HEK293 (cell line): ENCODE data around the gene CCDC8.

Experiments
- CTCF ChIA-PET: fragments of 350-600 bp; formaldehyde crosslinking; extraction: SDS; loops from one replicate; lab custom pipeline; 2021; ENCODE audit warnings: antibody characterized with exemption; lab: Yijun Ruan, JAX
- POLR2A ChIA-PET: fragments of 300-600 bp; formaldehyde crosslinking; extraction: SDS; loops from one replicate; lab custom pipeline; 2020; ENCODE audit warnings: antibody characterized with exemption, inconsistent platforms; lab: Yijun Ruan, JAX
- H3K27ac ChIP-seq: fragments of 200-500 bp; sonication (Bioruptor generic); 2 replicates; pipeline ENCODE4 v1.5.1; 2014; ENCODE audit warnings: low read depth, low read length, control low read depth, inconsistent platforms; ENCODE audit errors: extremely low read depth
- H3K36me3 ChIP-seq, 2 experiments: fragments of 200-500 bp in 1 of 2; sonication (Bioruptor generic) in 1 of 2; 1 replicate in 1 of 2; 2 replicates in 1 of 2; pipeline ENCODE4 v1.5.1; 2014 to 2017; ENCODE audit warnings: inconsistent platforms in 2 of 2, low read length in 2 of 2; ENCODE audit not compliant: control insufficient read depth in 2 of 2, insufficient read depth in 1 of 2
- H3K4me1 ChIP-seq: fragments of 200-500 bp; sonication (Bioruptor generic); 2 replicates; pipeline ENCODE4 v1.5.1; 2014; ENCODE audit warnings: mild to moderate bottlenecking, low read length, inconsistent platforms; ENCODE audit not compliant: control insufficient read depth, insufficient read depth
- H3K4me3 ChIP-seq: 2 replicates; pipeline ENCODE4 v1.5.1; 2011; ENCODE audit warnings: low read depth, mild to moderate bottlenecking, control low read depth, low read length, moderate library complexity
- H3K9me3 ChIP-seq: fragments of 200-500 bp; sonication (Bioruptor generic); 2 replicates; pipeline ENCODE4 v1.5.1; 2014; ENCODE audit warnings: low read depth, low read length, inconsistent platforms; ENCODE audit not compliant: control insufficient read depth, insufficient read depth
- GFI1B ChIP-seq: fragments of 450-650 bp; formaldehyde crosslinking; IDR thresholded peaks from 2 replicates; pipeline ENCODE4 v1.5.1; 2016; ENCODE audit warnings: missing biosample characterization, missing genetic modification characterization
- HOXA7 ChIP-seq: sonication (generic); formaldehyde crosslinking; IDR thresholded peaks from 2 replicates; pipeline ENCODE4 v1.8.1; 2022; ENCODE audit warnings: missing genetic modification reagents, borderline replicate concordance
- MEIS1 ChIP-seq: sonication (generic); formaldehyde crosslinking; IDR thresholded peaks from 2 replicates; pipeline ENCODE4 v1.8.1; 2022; ENCODE audit warnings: missing genetic modification reagents, mild to moderate bottlenecking, borderline replicate concordance
- OVOL3 ChIP-seq: fragments of 450-650 bp; formaldehyde crosslinking; IDR thresholded peaks from 2 replicates; pipeline ENCODE4 v1.5.1; 2016; ENCODE audit warnings: missing biosample characterization, missing genetic modification characterization
- ZFHX2 ChIP-seq: fragments of 450-650 bp; formaldehyde crosslinking; conservative IDR thresholded peaks from 2 replicates; pipeline ENCODE4 v1.5.1; 2016; ENCODE audit warnings: missing biosample characterization, missing genetic modification characterization
- ZNF248 ChIP-seq: fragments of 450-650 bp; formaldehyde crosslinking; IDR thresholded peaks from 2 replicates; pipeline ENCODE4 v1.5.1; 2017; ENCODE audit warnings: missing biosample characterization, missing genetic modification characterization
- ZNF530 ChIP-seq: fragments of 450-650 bp; formaldehyde crosslinking; IDR thresholded peaks from 2 replicates; pipeline ENCODE4 v1.5.1; 2016; ENCODE audit warnings: low read depth, missing biosample characterization, missing genetic modification characterization
- ZNF548 ChIP-seq: fragments of 450-650 bp; formaldehyde crosslinking; IDR thresholded peaks from 2 replicates; pipeline ENCODE4 v1.5.1; 2016; ENCODE audit warnings: missing biosample characterization, missing genetic modification characterization
- ZNF76 ChIP-seq: fragments of 450-650 bp; formaldehyde crosslinking; IDR thresholded peaks from 2 replicates; pipeline ENCODE4; 2016; ENCODE audit warnings: low read depth, missing biosample characterization, missing genetic modification characterization, borderline replicate concordance
- TF ChIP-seq, protein P1 (sequence below): fragments of 450-650 bp; formaldehyde crosslinking; IDR thresholded peaks from 2 replicates; pipeline ENCODE4 v1.5.1; 2016; ENCODE audit warnings: missing biosample characterization, missing genetic modification characterization
- TF ChIP-seq, protein P2 (sequence below): fragments of 450-650 bp; formaldehyde crosslinking; IDR thresholded peaks from 2 replicates; pipeline ENCODE4 v1.5.1; 2017; ENCODE audit warnings: missing biosample characterization, missing genetic modification characterization
- TF ChIP-seq, protein P3 (sequence below): fragments of 450-650 bp; formaldehyde crosslinking; IDR thresholded peaks from 2 replicates; pipeline ENCODE4 v1.5.1; 2016; ENCODE audit warnings: missing biosample characterization, missing genetic modification characterization
- TF ChIP-seq, protein P4 (sequence below): fragments of 450-650 bp; formaldehyde crosslinking; IDR thresholded peaks from 2 replicates; pipeline ENCODE4 v1.5.1; 2016; ENCODE audit warnings: missing biosample characterization, missing genetic modification characterization
- TF ChIP-seq, protein P5 (sequence below): fragments of 450-650 bp; formaldehyde crosslinking; conservative IDR thresholded peaks from 2 replicates; pipeline ENCODE4 v1.5.1; 2016; ENCODE audit warnings: low read depth, missing biosample characterization, missing genetic modification characterization
- TF ChIP-seq, protein P6 (sequence below): fragments of 450-650 bp; formaldehyde crosslinking; IDR thresholded peaks from 2 replicates; pipeline ENCODE4 v1.5.1; 2016; ENCODE audit warnings: missing biosample characterization, missing genetic modification characterization, borderline replicate concordance

The CCDC8 gene

DNA sequence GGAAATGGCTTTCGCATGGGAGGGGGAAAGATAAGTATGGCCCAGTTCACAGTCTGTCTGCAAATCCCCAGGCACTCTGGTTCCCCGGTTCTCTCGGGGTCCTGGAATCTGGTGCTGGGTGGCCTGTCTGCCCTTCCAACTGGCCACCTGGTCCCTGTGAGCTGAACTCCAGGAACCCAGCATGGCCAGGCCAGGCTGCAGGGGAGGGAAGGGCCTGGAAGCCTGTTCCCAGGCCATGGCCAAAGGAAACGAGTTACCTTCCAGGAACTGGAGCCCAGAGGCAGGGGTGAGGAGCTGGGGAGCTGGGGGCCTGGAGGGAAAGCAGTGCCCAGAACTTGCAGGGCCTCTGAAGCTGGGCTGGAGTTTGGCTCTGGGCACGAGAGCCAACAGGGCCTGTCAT, 34.5 kb upstream of the CCDC8 start:
- ChIA-PET POLR2A (interaction anchor here (0.6 to 1.6 kb wide), 2 partner anchors 10 to 36 kb away, joined by 3 to 4 read pairs; no protein-coding TSS in a partner anchor), CTCF (interaction anchor here (0.6 to 0.8 kb wide), 2 partner anchors 9 to 41 kb away, joined by 4 read pairs; no protein-coding TSS in a partner anchor)
- TF ChIP-seq ZFHX2 (tag by site-specific recombination) = peak; percentile 33; the same call in 1 of the 2 replicates
- TF ChIP-seq, protein P1, sequence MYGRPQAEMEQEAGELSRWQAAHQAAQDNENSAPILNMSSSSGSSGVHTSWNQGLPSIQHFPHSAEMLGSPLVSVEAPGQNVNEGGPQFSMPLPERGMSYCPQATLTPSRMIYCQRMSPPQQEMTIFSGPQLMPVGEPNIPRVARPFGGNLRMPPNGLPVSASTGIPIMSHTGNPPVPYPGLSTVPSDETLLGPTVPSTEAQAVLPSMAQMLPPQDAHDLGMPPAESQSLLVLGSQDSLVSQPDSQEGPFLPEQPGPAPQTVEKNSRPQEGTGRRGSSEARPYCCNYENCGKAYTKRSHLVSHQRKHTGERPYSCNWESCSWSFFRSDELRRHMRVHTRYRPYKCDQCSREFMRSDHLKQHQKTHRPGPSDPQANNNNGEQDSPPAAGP (tag by site-specific recombination) = no peak

DNA sequence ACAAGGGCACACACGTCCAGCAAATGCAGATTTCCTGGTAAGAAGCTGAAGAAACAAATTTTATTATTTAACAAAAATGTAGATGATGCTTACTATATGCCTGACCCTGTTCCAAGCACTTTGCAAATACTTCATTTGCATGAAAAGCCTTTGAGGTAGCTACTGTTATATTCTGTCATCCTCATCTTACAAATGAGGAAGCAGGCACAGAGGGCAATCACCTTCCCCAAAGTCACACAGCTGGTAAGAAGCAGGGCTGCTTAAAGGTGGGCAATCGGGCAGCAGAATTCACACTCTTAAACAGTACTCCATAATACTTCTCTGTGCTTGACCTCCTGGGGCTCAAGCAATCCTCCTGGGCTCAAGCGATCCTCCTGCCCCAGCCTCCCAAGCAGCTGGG, 33.6 kb upstream of the CCDC8 start:
- no peak for TF ChIP-seq ZNF248 (tag by site-specific recombination)
- TF ChIP-seq, protein P2, sequence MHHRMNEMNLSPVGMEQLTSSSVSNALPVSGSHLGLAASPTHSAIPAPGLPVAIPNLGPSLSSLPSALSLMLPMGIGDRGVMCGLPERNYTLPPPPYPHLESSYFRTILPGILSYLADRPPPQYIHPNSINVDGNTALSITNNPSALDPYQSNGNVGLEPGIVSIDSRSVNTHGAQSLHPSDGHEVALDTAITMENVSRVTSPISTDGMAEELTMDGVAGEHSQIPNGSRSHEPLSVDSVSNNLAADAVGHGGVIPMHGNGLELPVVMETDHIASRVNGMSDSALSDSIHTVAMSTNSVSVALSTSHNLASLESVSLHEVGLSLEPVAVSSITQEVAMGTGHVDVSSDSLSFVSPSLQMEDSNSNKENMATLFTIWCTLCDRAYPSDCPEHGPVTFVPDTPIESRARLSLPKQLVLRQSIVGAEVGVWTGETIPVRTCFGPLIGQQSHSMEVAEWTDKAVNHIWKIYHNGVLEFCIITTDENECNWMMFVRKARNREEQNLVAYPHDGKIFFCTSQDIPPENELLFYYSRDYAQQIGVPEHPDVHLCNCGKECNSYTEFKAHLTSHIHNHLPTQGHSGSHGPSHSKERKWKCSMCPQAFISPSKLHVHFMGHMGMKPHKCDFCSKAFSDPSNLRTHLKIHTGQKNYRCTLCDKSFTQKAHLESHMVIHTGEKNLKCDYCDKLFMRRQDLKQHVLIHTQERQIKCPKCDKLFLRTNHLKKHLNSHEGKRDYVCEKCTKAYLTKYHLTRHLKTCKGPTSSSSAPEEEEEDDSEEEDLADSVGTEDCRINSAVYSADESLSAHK (tag by site-specific recombination) = no peak
- TF ChIP-seq ZNF530 (tag by site-specific recombination) = no peak
- no peak for TF ChIP-seq GFI1B (tag by site-specific recombination)
- no peak for TF ChIP-seq ZNF548 (tag by site-specific recombination)
- TF ChIP-seq, protein P3, sequence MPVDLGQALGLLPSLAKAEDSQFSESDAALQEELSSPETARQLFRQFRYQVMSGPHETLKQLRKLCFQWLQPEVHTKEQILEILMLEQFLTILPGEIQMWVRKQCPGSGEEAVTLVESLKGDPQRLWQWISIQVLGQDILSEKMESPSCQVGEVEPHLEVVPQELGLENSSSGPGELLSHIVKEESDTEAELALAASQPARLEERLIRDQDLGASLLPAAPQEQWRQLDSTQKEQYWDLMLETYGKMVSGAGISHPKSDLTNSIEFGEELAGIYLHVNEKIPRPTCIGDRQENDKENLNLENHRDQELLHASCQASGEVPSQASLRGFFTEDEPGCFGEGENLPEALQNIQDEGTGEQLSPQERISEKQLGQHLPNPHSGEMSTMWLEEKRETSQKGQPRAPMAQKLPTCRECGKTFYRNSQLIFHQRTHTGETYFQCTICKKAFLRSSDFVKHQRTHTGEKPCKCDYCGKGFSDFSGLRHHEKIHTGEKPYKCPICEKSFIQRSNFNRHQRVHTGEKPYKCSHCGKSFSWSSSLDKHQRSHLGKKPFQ (tag by site-specific recombination) = no peak
- no peak for TF ChIP-seq ZNF76 (tag by site-specific recombination)
- TF ChIP-seq, protein P4, sequence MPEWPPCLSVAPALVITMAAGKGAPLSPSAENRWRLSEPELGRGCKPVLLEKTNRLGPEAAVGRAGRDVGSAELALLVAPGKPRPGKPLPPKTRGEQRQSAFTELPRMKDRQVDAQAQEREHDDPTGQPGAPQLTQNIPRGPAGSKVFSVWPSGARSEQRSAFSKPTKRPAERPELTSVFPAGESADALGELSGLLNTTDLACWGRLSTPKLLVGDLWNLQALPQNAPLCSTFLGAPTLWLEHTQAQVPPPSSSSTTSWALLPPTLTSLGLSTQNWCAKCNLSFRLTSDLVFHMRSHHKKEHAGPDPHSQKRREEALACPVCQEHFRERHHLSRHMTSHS (tag by site-specific recombination) = no peak
- TF ChIP-seq HOXA7 (CRISPR knock-in tag) = no peak
- TF ChIP-seq, protein P5, sequence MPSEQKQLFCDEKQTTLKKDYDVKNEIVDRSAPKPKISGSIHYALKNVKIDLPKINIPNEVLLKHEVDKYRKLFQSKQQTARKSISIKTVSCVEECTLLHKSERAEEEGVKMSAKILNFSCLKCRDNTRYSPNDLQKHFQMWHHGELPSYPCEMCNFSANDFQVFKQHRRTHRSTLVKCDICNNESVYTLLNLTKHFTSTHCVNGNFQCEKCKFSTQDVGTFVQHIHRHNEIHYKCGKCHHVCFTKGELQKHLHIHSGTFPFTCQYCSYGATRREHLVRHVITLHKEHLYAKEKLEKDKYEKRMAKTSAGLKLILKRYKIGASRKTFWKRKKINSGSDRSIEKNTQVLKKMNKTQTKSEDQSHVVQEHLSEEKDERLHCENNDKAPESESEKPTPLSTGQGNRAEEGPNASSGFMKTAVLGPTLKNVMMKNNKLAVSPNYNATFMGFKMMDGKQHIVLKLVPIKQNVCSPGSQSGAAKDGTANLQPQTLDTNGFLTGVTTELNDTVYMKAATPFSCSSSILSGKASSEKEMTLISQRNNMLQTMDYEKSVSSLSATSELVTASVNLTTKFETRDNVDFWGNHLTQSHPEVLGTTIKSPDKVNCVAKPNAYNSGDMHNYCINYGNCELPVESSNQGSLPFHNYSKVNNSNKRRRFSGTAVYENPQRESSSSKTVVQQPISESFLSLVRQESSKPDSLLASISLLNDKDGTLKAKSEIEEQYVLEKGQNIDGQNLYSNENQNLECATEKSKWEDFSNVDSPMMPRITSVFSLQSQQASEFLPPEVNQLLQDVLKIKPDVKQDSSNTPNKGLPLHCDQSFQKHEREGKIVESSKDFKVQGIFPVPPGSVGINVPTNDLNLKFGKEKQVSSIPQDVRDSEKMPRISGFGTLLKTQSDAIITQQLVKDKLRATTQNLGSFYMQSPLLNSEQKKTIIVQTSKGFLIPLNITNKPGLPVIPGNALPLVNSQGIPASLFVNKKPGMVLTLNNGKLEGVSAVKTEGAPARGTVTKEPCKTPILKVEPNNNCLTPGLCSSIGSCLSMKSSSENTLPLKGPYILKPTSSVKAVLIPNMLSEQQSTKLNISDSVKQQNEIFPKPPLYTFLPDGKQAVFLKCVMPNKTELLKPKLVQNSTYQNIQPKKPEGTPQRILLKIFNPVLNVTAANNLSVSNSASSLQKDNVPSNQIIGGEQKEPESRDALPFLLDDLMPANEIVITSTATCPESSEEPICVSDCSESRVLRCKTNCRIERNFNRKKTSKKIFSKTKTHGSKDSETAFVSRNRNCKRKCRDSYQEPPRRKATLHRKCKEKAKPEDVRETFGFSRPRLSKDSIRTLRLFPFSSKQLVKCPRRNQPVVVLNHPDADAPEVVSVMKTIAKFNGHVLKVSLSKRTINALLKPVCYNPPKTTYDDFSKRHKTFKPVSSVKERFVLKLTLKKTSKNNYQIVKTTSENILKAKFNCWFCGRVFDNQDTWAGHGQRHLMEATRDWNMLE (tag by site-specific recombination) = no peak
- TF ChIP-seq, protein P6, sequence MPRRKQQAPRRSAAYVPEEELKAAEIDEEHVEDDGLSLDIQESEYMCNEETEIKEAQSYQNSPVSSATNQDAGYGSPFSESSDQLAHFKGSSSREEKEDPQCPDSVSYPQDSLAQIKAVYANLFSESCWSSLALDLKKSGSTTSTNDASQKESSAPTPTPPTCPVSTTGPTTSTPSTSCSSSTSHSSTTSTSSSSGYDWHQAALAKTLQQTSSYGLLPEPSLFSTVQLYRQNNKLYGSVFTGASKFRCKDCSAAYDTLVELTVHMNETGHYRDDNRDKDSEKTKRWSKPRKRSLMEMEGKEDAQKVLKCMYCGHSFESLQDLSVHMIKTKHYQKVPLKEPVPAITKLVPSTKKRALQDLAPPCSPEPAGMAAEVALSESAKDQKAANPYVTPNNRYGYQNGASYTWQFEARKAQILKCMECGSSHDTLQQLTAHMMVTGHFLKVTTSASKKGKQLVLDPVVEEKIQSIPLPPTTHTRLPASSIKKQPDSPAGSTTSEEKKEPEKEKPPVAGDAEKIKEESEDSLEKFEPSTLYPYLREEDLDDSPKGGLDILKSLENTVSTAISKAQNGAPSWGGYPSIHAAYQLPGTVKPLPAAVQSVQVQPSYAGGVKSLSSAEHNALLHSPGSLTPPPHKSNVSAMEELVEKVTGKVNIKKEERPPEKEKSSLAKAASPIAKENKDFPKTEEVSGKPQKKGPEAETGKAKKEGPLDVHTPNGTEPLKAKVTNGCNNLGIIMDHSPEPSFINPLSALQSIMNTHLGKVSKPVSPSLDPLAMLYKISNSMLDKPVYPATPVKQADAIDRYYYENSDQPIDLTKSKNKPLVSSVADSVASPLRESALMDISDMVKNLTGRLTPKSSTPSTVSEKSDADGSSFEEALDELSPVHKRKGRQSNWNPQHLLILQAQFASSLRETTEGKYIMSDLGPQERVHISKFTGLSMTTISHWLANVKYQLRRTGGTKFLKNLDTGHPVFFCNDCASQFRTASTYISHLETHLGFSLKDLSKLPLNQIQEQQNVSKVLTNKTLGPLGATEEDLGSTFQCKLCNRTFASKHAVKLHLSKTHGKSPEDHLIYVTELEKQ (tag by site-specific recombination) = no peak
- no peak for TF ChIP-seq MEIS1 (CRISPR knock-in tag)
- TF ChIP-seq OVOL3 (tag by site-specific recombination) = no peak
- POLR2A ChIA-PET = interaction anchor here (0.7 to 1.6 kb wide), 2 partner anchors 11 to 52 kb away, joined by 4 to 5 read pairs; no protein-coding TSS in a partner anchor
- CTCF ChIA-PET = interaction anchor here (0.6 to 0.7 kb wide), 3 partner anchors 51 to 1091 kb away, joined by 3 to 5 read pairs (median 3); no protein-coding TSS in a partner anchor
- no peaks in the 10 kb centered on the region for H3K4me1 ChIP-seq
- no peaks in the 10 kb centered on the region for H3K9me3 ChIP-seq
- no peak overlapping the region for H3K4me3 ChIP-seq
- H3K36me3 ChIP-seq = no peaks in the 10 kb centered on the region
- no peak overlapping the region for H3K27ac ChIP-seq

More for the DNA sequence above, 34.5 kb upstream of the CCDC8 start:
- Histone ChIP-seq H3K27ac (no peak overlapping the region), H3K4me1 (no peaks in the 10 kb centered on the region), H3K4me3 (no peak overlapping the region), H3K9me3 (no peaks in the 10 kb centered on the region), H3K36me3 (no peaks in the 10 kb centered on the region)
